Measurements from ENCODE around the gene ACCSL.

The ACCSL gene

DNA sequence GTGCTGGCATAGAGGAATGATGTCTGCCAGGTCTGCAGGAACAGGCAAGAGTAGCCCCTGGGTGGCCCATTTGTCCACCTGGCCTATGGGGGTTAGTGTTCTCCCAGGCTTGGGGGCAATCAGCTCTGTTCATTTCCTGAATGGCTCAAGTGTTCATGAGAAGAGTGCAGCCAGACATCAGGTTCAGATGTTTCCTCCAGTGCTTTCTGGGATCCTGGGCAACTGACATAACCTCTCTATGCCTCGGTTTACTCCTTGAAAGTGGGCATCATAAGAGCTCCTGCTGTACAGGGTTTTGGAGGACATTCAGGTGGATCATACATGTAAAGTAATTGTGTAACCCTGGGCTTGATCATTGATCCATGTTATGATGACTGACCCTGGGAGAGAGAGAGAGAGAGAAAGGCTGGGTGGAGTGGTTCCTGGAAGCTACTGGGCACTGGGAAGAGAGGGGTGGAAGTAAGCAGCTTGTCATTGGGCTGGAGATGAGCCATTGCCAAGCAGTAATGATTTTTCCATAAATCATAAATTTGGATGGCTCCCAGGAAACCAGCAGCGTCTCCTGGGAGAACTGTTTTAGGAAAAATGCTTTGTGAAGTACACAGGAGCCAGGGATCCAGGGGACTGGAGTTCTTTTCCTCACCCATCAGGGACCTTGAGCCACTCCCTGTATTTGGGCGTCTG lies 30.2 kb upstream of the ACCSL start:
- no peak for DNase-seq (ENCODE audit: low read depth, low spot score)
- no peak overlapping the region for H3K27ac ChIP-seq

DNA sequence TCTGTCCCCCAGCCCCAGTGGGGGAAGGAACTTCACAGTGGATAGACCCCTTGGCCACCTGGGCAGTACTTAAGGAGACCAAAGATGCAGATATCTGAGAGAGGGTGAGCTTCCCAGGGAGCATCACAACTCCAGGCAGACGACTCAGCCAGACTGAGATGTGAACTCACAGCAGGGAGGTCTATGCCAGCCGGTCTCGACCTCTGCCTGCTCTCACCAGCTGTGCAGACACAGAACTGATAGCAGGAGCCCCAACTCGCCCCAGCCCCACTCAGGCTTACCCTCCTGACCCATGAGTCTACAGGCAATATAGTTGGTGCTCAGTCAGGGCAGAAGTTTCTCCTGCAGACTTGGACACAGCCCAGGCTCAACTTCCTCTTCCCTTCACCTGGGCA lies 29.7 kb upstream of the ACCSL start:
- no peak overlapping the region for H3K27ac ChIP-seq
- DNase-seq (ENCODE audit: low read depth, low spot score) = no peak

- no peak overlapping the region for H3K27ac ChIP-seq
- DNase-seq (ENCODE audit: low read depth, low spot score) = no peak
Measured at GRCh38 chr11:44018829-44019228, 29.0 kb upstream of the ACCSL start.

DNA sequence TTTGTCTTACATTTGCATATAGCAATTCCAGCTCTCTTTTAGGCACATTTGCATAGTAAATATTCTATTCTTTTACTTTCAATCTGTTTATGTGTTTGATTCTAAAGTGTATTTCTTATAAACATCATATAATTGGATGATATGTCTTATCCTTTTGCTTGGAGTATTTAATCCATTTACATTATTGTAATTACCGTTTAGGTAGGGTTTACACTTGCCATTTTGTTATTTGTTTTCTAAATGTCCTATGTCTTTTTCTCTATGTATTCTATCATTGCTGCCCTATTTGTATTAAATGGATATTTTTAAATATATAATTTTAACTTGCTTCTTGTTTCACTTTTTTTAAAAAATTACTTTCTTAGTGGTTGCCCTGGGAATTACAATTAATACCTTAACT lies 22.8 kb upstream of the ACCSL start:
- no peak overlapping the region for H3K27ac ChIP-seq
- DNase-seq (ENCODE audit: low read depth, low spot score) = no peak

DNA sequence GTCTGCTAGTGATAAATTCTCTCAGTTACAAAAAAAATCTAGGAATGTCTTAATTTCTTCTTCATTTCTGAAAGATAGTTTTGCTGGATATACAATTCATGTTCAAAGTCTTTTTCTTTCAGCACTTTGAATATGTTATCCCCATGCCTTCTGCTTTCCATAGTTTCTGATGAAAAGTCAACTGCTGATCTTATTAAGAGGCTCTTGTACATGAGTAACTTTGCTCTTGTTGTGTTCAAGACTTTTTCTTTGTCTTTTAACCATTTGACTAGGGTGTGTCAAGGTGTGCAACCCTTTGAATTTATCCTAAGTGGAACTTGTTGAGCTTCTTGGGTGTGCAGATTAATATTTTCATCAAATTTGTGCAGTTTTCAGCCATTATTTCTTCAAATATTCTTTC lies 22.1 kb upstream of the ACCSL start:
- no peak overlapping the region for H3K27ac ChIP-seq
- DNase-seq (ENCODE audit: low read depth, low spot score) = no peak

GRCh38 chr11:44028401-44028800 lies 19.4 kb upstream of the ACCSL start:
- no peak overlapping the region for H3K27ac ChIP-seq

GRCh38 chr11:44028816-44029506 lies 18.8 kb upstream of the ACCSL start:
- H3K27ac ChIP-seq = no peak overlapping the region
- no peak for DNase-seq (ENCODE audit: low read depth, low spot score)

More at GRCh38 chr11:44028401-44028800, 19.4 kb upstream of the ACCSL start:
- no peak for DNase-seq (ENCODE audit: low read depth, low spot score)

DNA sequence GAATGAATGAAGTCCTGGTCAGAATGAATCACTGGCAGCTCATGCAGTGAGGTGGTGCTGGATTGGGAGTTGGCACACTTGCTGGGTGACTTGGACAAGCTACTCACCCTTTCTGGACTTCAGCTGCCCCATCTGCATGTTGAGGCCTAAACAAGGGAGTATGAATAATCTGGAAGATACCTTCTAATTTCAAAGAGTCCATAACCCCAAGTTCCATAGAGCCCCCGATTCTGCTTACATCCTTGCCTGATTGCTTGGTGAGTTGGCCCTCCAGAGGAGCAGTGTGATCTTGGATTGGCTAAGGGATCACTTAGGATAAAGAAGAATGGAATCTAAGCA lies 18.3 kb upstream of the ACCSL start:
- H3K27ac ChIP-seq = no peak overlapping the region
- DNase-seq (ENCODE audit: low read depth, low spot score) = no peak

DNA sequence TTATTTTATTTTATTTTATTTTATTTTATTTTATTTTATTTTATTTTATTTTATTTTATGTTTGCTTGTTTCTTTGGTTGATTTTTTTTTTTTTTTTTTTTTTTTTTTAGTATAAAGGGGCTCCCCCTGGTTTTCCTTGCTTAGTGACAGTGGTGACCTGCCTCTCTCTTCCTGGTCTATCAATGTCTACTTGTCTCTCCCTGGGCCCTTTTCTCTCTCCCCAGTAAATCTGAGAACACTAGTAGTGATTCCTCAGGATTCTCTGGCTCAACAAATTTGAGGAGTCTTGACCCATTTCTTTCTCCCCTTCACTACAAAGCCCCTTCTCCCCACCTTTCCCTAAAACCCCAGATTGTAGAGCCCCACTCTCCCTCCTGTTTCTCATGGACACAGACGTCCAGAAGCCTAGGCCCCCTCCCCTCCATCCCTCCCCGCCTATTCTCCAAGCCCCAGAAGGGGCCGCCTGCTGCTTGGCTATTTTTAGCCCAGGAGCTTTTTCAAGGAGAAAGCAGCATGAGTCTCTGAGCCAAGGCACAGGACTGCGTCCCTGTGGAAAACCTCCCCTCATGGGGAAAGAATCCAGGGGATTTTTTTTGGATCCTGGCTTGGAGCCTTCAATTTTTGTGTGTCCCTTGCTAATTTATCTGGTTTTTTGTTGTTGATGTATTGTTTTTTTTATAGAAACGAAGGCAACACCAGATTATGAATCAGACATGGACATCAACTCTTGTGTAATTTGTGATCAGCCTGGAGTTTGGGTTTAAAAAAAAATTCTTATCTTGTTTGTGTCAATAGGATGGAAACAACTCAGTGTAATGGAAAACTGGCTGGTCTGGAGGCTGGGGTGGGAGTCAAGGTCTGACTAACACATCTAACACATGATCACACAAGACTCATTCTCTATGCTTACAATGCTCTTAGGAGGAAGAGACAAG lies 17.5 kb upstream of the ACCSL start:
- no peak for DNase-seq (ENCODE audit: low read depth, low spot score)
- H3K27ac ChIP-seq = no peak overlapping the region

DNA sequence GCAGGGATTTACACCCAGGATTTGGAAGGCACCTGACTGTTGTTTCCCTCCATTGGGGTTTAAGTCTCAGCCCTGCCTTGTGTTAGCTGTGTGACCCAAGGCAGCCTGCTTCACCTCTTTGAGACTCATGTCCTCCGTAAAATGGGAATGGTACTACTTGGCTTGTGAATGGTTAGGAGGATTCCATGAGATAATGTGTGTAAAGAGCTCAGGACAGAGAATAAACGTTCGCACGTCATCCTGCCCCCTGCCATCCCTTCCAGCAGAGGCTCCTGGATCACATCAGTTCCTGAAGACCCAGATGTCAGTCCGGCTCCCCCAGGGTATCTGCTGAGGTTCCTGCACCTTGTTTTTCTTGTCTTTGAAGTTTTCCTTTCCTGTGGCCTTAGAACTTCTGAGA lies 16.8 kb upstream of the ACCSL start:
- H3K27ac ChIP-seq = no peak overlapping the region
- no peak for DNase-seq (ENCODE audit: low read depth, low spot score)

- DNase-seq (ENCODE audit: low read depth, low spot score) = no peak
- H3K27ac ChIP-seq = no peak overlapping the region
Measured at GRCh38 chr11:44031549-44031948, 16.2 kb upstream of the ACCSL start.

GRCh38 chr11:44032299-44033085 lies 15.3 kb upstream of the ACCSL start:
- DNase-seq (ENCODE audit: low read depth, low spot score) = no peak
- H3K27ac ChIP-seq = no peak overlapping the region

DNA sequence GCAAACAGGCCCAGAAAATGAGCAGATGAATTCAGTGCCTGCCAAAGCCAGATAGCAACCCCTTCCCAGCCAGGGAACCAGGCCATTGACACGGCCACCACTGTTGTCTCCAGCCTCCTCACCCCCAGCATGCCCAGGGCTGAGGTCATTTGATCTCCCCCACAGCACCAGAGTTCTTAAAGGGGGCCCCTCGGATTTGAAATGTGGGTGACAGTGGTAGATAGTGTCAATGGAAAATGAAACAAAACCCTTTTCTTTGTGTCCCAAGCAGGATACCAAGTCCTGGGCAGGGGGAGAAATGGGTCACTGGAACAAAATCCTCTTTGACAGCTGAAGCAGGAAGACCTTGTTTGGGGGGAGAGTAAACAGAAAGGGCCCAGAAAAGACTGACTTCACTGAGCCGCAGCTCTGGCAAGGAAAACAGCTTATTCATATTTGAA lies 14.3 kb upstream of the ACCSL start:
- H3K27ac ChIP-seq = no peak overlapping the region
- no peak for DNase-seq (ENCODE audit: low read depth, low spot score)

DNA sequence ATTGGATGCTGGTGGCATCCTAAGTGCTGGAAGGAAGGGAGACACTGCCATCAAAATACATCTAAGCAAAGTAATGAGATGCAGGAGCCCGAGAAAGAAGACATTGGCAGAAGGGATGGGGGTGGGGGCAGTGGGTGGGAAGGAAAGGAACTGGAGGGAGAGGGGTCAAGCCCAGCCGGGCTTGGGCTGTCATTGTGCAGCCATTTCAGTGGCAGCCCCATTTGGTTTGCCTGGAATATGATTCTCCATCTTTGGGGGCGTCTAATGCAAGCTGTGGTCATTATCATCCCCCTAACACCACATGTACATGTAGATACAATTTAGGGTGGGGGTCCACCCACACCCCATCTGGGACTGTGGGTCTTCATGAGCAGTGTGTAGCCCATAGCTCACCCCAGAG lies 13.9 kb upstream of the ACCSL start:
- H3K27ac ChIP-seq = no peak overlapping the region

DNA sequence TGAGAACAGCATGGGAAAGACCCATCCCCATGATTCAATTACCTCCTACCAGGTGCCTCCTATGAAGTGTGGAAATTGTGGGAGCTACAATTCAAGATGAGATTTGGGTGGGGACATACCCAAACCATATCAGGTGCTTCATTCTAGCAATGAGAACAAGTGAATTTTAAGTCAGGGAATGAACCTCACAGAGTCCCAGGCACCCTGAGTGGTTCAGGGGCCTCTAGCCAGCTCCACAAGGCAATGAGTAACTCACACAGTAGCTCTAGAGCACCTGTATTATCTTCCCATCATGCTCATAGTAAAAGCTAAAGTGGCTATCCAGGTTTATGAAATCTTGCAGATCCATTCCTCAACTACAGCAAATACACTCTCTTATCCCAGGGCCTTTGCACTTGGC lies 13.1 kb upstream of the ACCSL start:
- no peak for DNase-seq (ENCODE audit: low read depth, low spot score)
- no peak overlapping the region for H3K27ac ChIP-seq

More for the DNA sequence above, 13.9 kb upstream of the ACCSL start:
- DNase-seq (ENCODE audit: low read depth, low spot score) = no peak

GRCh38 chr11:44036811-44037657 lies 10.7 kb upstream of the ACCSL start:
- peak; percentile 10 for DNase-seq (ENCODE audit: low read depth, low spot score)
- H3K27ac ChIP-seq = no peak overlapping the region

- DNase-seq (ENCODE audit: low read depth, low spot score) = no peak
- H3K27ac ChIP-seq = no peak overlapping the region
Measured at GRCh38 chr11:44037658-44037998, 10.2 kb upstream of the ACCSL start.

DNA sequence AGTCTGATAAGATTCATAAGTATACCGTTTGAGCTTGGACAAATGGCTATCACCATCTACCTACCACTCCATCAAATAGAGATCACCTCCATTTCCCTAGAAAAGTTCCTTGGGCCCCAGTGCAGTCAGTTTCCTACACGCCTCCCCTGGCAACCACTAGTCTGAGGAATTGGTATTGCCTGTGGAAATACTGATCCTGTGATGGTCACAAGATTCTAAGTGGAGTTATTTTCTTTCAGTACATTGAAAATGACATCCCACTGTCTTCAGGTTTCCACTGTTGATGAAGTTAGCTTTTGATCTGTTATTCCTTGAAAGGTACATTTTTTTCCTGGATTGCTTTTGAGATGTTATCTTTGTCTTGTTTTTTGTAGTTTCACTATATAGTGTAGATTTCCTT lies 4.6 kb upstream of the ACCSL start:
- no peak for DNase-seq (ENCODE audit: low read depth, low spot score)

GRCh38 chr11:44046182-44046581 lies 1.6 kb upstream of the ACCSL start:
- no peak for DNase-seq (ENCODE audit: low read depth, low spot score)
- H3K27ac ChIP-seq = no peak overlapping the region

More for the DNA sequence above, 4.6 kb upstream of the ACCSL start:
- H3K27ac ChIP-seq = no peak overlapping the region

Data from epithelial cell of prostate (primary cell).